Muscle layer of duodenum (tissue), 2 donors: ENCODE measurements around the gene OARD1.
"Not testable (repeated sequence)": the region's sequence is repeated elsewhere in the genome, so short reads cannot be mapped to it uniquely, and the experiment has no call there.

Source experiments
- H3K27ac ChIP-seq: one replicate; pipeline ENCODE4 v1.7.0; 2013; ENCODE audit warnings: mild to moderate bottlenecking, low read length
- H3K27me3 ChIP-seq: one replicate; pipeline ENCODE4 v1.7.0; 2013; ENCODE audit warnings: low read depth, mild to moderate bottlenecking, control low read depth, low read length
- H3K36me3 ChIP-seq, 2 donors: one replicate each; pipeline ENCODE4 v1.7.0; 2013; ENCODE audit warnings: low read length in 2 of 2, control low read depth in 1 of 2, mild to moderate bottlenecking in 1 of 2; ENCODE audit not compliant: insufficient read depth in 2 of 2, control insufficient read depth in 1 of 2
- H3K4me1 ChIP-seq, 2 donors: one replicate each; pipeline ENCODE4 v1.7.0; 2013; ENCODE audit warnings: low read length in 2 of 2, mild to moderate bottlenecking in 2 of 2, control low read depth in 1 of 2, moderate library complexity in 1 of 2; ENCODE audit not compliant: insufficient read depth in 2 of 2, control insufficient read depth in 1 of 2
- H3K4me3 ChIP-seq, 2 donors: one replicate each; pipeline ENCODE4 v1.7.0; 2013; ENCODE audit warnings: low read length in 2 of 2, low read depth in 1 of 2, mild to moderate bottlenecking in 1 of 2
- H3K9me3 ChIP-seq, 2 donors: one replicate each; pipeline ENCODE4 v1.7.0; 2013; ENCODE audit warnings: low read length in 2 of 2, control low read depth in 1 of 2, mild to moderate bottlenecking in 1 of 2; ENCODE audit not compliant: control insufficient read depth in 1 of 2
- donor health status: healthy.

The OARD1 gene

DNA sequence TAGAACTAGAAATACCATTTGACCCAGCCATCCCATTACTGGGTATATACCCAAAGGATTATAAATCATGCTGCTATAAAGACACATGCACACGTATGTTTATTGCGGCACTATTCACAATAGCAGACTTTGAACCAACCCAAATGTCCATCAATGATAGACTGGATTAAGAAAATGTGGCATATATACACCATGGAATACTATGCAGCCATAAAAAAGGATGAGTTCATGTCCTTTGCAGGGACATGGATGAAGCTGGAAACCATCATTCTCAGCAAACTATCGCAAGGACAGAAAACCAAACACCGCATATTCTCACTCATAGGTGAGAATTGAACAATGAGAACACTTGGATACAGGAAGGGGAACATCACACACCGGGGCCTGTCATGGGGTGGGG is 56.3 kb downstream of the OARD1 start:
- H3K4me3 ChIP-seq, H3K27me3 ChIP-seq, H3K4me1 ChIP-seq, H3K9me3 ChIP-seq, H3K27ac ChIP-seq, H3K36me3 ChIP-seq: not testable (repeated sequence)

DNA sequence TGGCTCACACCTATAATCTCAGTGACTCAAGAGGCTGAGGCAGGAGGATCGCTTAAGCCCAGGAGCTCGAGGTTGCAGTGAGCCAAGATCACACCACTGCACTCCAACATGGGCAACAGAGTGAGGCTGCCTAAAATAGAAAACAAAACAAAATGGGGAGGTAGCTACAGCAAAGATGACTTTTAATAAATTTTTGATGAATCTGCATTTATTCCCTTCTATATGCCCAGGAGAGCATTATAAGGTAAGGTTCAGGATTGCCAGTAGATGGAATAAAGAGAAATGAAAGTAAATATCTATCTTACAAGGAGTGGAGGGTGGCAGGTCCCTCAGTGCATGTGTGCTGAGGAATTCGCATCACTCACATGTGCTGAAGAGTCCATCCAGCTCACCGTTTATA is 57.4 kb downstream of the OARD1 start:
- H3K4me3 ChIP-seq = no peak overlapping the region
- no peaks in the 10 kb centered on the region for H3K27me3 ChIP-seq
- no peaks in the 10 kb centered on the region for H3K4me1 ChIP-seq
- H3K36me3 ChIP-seq = no peaks in the 10 kb centered on the region
- no peaks in the 10 kb centered on the region for H3K9me3 ChIP-seq
- no peak overlapping the region for H3K27ac ChIP-seq
